Keratinocyte (primary cell): ENCODE results near the gene PNP. TPM values are rescaled to one million over a fixed set of nuclear protein-coding genes. Genes with fewer than 3 reads are reported as not detected.
"Not testable (repeated sequence)": the region's sequence is repeated elsewhere in the genome, so short reads cannot be mapped to it uniquely, and the experiment has no call there.

ENCODE experiments used
- DNase-seq: peaks from one replicate; pipeline ENCODE4 v3.0.0-alpha.2; 2011; ENCODE audit warnings: low read depth, missing footprints, low spot score
- FAIRE-seq: peaks from 2 replicates; lab custom pipeline; 2011; peaks lifted over from hg19 to GRCh38; lab: Jason Lieb, UNC
- H2AFZ ChIP-seq: 2 replicates; pipeline ENCODE4 v1.6.0; 2012; ENCODE audit warnings: low read length, control low read depth, inconsistent platforms; ENCODE audit not compliant: control insufficient read depth
- H3K27ac ChIP-seq: 2 replicates; pipeline ENCODE4 v1.5.1; 2011; ENCODE audit warnings: low read length; ENCODE audit not compliant: control insufficient read depth, insufficient read depth
- H3K27me3 ChIP-seq: 3 replicates; pipeline ENCODE4 v1.6.0; 2011; ENCODE audit warnings: low read length; ENCODE audit not compliant: control insufficient read depth, insufficient read depth; ENCODE audit errors: extremely low read depth
- H3K36me3 ChIP-seq, 2 experiments: 2 replicates in 1 of 2; 3 replicates in 1 of 2; pipeline ENCODE4 v1.5.1; 2011; ENCODE audit warnings: low read length in 2 of 2, mild to moderate bottlenecking in 1 of 2; ENCODE audit not compliant: control insufficient read depth in 2 of 2, insufficient read depth in 2 of 2; ENCODE audit errors: extremely low read depth in 1 of 2
- H3K4me1 ChIP-seq: 3 replicates; pipeline ENCODE4 v1.5.1; 2011; ENCODE audit warnings: low read length; ENCODE audit not compliant: control insufficient read depth, insufficient read depth; ENCODE audit errors: extremely low read depth
- H3K4me2 ChIP-seq: 3 replicates; pipeline ENCODE4 v1.6.0; 2011; ENCODE audit warnings: low read depth, low read length; ENCODE audit not compliant: control insufficient read depth, insufficient read depth; ENCODE audit errors: extremely low read depth
- H3K4me3 ChIP-seq, 3 experiments: fragments of 200-600 bp in 1 of 3; sonication (generic) in 1 of 3; 2 replicates in 2 of 3; 3 replicates in 1 of 3; pipeline ENCODE4 v1.5.1; 2011 to 2016; ENCODE audit warnings: low read length in 3 of 3, mild to moderate bottlenecking in 3 of 3, control low read depth in 2 of 3, inconsistent platforms in 1 of 3, low read depth in 1 of 3, mixed read lengths in 1 of 3, mixed run types in 1 of 3, moderate library complexity in 1 of 3; ENCODE audit not compliant: control insufficient read depth in 2 of 3, insufficient read depth in 2 of 3; ENCODE audit errors: extremely low read depth in 1 of 3
- H3K79me2 ChIP-seq: 2 replicates; pipeline ENCODE4 v1.6.0; 2012; ENCODE audit warnings: low read length; ENCODE audit not compliant: control insufficient read depth, insufficient read depth
- H3K9ac ChIP-seq: 3 replicates; pipeline ENCODE4 v1.6.0; 2011; ENCODE audit warnings: low read length; ENCODE audit not compliant: control insufficient read depth, insufficient read depth; ENCODE audit errors: extremely low read depth
- H3K9me1 ChIP-seq: 3 replicates; pipeline ENCODE4 v1.6.0; 2011; ENCODE audit warnings: low read length; ENCODE audit not compliant: control insufficient read depth, insufficient read depth; ENCODE audit errors: extremely low read depth
- H3K9me3 ChIP-seq: 2 replicates; pipeline ENCODE4 v1.5.1; 2012; ENCODE audit warnings: low read depth, low read length; ENCODE audit not compliant: control insufficient read depth
- H4K20me1 ChIP-seq: 3 replicates; pipeline ENCODE4 v1.6.0; 2011; ENCODE audit warnings: low read length; ENCODE audit not compliant: control insufficient read depth, insufficient read depth; ENCODE audit errors: extremely low read depth
- CTCF ChIP-seq, 3 experiments: IDR thresholded peaks in 1 of 3; conservative IDR thresholded peaks in 1 of 3; optimal IDR thresholded peaks in 1 of 3; 2 replicates in 2 of 3; 3 replicates in 1 of 3; pipeline versions ENCODE3 to v1.5.1; 2011; ENCODE audit warnings: low read length in 3 of 3, mild to moderate bottlenecking in 3 of 3, moderate library complexity in 2 of 3, control low read depth in 1 of 3, inconsistent platforms in 1 of 3; ENCODE audit not compliant: insufficient read depth in 2 of 3; ENCODE audit errors: extremely low read depth in 1 of 3
- EZH2 ChIP-seq: IDR thresholded peaks from one replicate; pipeline ENCODE4 v1.6.1; 2012; ENCODE audit warnings: inconsistent platforms, mild to moderate bottlenecking, low read length, moderate library complexity
- dilution Hi-C: fragments of 300-500 bp; cut with MboI; formaldehyde crosslinking; loops from one replicate; pipeline ENCODE4 v1.7.0; 2020; ENCODE audit warnings: low sequenced_read_pairs; ENCODE audit not compliant: extremely low pct_ligation_motif_present
- polyA plus RNA-seq, 5 experiments: library from polyadenylated mRNA; depleted of rRNA in 3 of 5; stranded (reverse) in 3 of 5; stranded (forward) in 1 of 5; unstranded in 1 of 5; fragments of >200 nt; gene quantifications; 1 replicate in 1 of 5; 2 replicates in 3 of 5; 3 replicates in 1 of 5; pipeline versions ENCODE4 v1.2.1 to v1.2.3, GENCODE V29; 2011 to 2012; ENCODE audit warnings: missing spikeins in 2 of 5, low read depth in 1 of 5, low replicate concordance in 1 of 5

The PNP gene
- polyA plus RNA-seq, 1 donor (not counting 4 experiments of a cell fraction or from before 2014, with no cell fraction given): 325 TPM

DNA sequence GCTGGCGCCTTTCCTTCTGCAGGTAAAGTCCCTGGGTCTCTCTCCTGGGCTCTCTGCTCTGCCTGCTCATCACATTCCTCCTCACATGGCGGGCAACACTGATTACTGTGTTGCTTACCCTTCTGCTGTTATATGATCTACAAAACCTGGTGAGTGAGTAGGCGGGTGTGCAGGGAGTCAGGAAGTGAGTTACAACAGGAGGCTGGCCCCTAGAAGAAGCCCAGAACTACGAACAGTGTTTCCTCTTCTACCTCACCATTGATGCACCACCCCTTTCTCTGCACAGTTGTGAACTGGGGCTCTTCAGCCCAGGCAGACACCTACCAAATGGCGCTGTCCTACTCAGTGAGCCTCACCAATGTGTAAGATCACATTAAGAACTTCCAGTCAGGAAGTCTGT, 28.3 kb upstream of the PNP start:
- no peak for FAIRE-seq
- no peak overlapping the region for H3K9ac ChIP-seq
- no peaks in the 10 kb centered on the region for H3K9me1 ChIP-seq
- no peaks in the 10 kb centered on the region for H3K4me1 ChIP-seq
- no peaks in the 10 kb centered on the region for H4K20me1 ChIP-seq
- H3K36me3 ChIP-seq: peaks cover 0 to 3% of the 10 kb centered on the region in 2 experiments
- no peaks in the 10 kb centered on the region for H3K79me2 ChIP-seq
- dilution Hi-C loops: no loop called here
- peaks cover 4% of the 10 kb centered on the region for H3K27me3 ChIP-seq
- no peak overlapping the region for H3K27ac ChIP-seq
- TF ChIP-seq EZH2 (no peak), CTCF (optimal IDR thresholded peaks at IDR 0.05 in 1 of 3, IDR thresholded peaks at IDR 0.05 in 1 of 3, conservative IDR thresholded peaks at IDR 0.05 in 1 of 3; ENCODE audit: extremely low read depth in 1 of 3, insufficient read depth in 2 of 3, low read length in 3 of 3) (peak in 1 of 3 experiments; percentile 8)
- H3K4me2 ChIP-seq: no peak overlapping the region
- H3K9me3 ChIP-seq: no peaks in the 10 kb centered on the region
- no peak overlapping the region for H2AFZ ChIP-seq
- DNase-seq: no peak
- H3K4me3 ChIP-seq: no peak overlapping the region

GRCh38 chr14:20441461-20441860, 27.7 kb upstream of the PNP start:
- no peak overlapping the region for H3K9ac ChIP-seq
- H3K27ac ChIP-seq: no peak overlapping the region
- no peaks in the 10 kb centered on the region for H3K27me3 ChIP-seq
- no peak for DNase-seq
- TF ChIP-seq CTCF (optimal IDR thresholded peaks at IDR 0.05 in 1 of 3, IDR thresholded peaks at IDR 0.05 in 1 of 3, conservative IDR thresholded peaks at IDR 0.05 in 1 of 3; ENCODE audit: extremely low read depth in 1 of 3, insufficient read depth in 2 of 3, low read length in 3 of 3) (no peak), EZH2 (no peak)
- no peak for FAIRE-seq
- no peaks in the 10 kb centered on the region for H3K4me1 ChIP-seq
- H3K36me3 ChIP-seq: peaks cover 0 to 5% of the 10 kb centered on the region in 2 experiments
- dilution Hi-C loops: no loop called here
- H3K4me3 ChIP-seq: no peak overlapping the region
- H3K9me3 ChIP-seq: no peaks in the 10 kb centered on the region
- no peaks in the 10 kb centered on the region for H3K79me2 ChIP-seq
- H4K20me1 ChIP-seq: no peaks in the 10 kb centered on the region
- no peaks in the 10 kb centered on the region for H3K9me1 ChIP-seq
- H2AFZ ChIP-seq: no peak overlapping the region
- no peak overlapping the region for H3K4me2 ChIP-seq

DNA sequence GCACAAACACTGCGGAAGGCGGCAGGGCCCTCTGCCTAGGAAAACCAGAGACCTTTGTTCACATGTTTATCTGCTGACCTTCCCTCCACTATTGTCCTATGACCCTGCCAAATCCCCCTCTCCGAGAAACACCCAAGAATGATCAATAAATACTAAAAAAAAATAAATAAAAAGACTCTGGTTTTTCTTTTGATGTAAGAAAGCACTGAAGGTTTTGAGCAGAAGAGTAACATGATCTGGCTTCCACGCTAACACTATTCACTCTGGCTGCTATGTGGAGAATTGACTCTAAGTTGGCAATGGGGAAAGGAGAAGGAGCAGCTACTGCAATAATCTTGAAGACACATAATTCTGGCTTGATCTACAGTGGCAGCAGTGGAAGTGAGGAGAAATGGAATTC, 25.6 kb upstream of the PNP start:
- DNase-seq, H3K9me1 ChIP-seq, H3K79me2 ChIP-seq, H3K4me2 ChIP-seq, H3K27me3 ChIP-seq, H3K4me3 ChIP-seq, H2AFZ ChIP-seq, H3K4me1 ChIP-seq, H4K20me1 ChIP-seq, dilution Hi-C loops, FAIRE-seq, H3K9me3 ChIP-seq, H3K9ac ChIP-seq, H3K27ac ChIP-seq: not testable (repeated sequence)
- peaks cover 10 to 11% of the 10 kb centered on the region in 2 experiments for H3K36me3 ChIP-seq
